RWPE1 (cell line): Measurements from ENCODE around the gene MYRIP.

Experiments used
- CTCF ChIA-PET: fragments of 350-600 bp; sonication (Branson Sonifier 250); formaldehyde crosslinking; extraction: SDS; loops from one replicate; lab custom pipeline; 2021; lab: Yijun Ruan, JAX
- POLR2A ChIA-PET: fragments of 400-600 bp; formaldehyde crosslinking; extraction: SDS; loops from one replicate; lab custom pipeline; 2020; ENCODE audit warnings: antibody characterized with exemption; ENCODE audit not compliant: low non-redundant PET; lab: Yijun Ruan, JAX
- DNase-seq: peaks from one replicate; pipeline ENCODE4 v3.0.0; 2012; ENCODE audit warnings: low spot score
- H3K27ac ChIP-seq: fragments of 450-650 bp; 2 replicates; pipeline ENCODE4 v1.5.1; 2017
- TF ChIP-seq, protein P1 (sequence below): fragments of 450-650 bp; conservative IDR thresholded peaks from 2 replicates; pipeline ENCODE4 v1.5.1; 2017; ENCODE audit warnings: low read depth, mild to moderate bottlenecking

The MYRIP gene

DNA sequence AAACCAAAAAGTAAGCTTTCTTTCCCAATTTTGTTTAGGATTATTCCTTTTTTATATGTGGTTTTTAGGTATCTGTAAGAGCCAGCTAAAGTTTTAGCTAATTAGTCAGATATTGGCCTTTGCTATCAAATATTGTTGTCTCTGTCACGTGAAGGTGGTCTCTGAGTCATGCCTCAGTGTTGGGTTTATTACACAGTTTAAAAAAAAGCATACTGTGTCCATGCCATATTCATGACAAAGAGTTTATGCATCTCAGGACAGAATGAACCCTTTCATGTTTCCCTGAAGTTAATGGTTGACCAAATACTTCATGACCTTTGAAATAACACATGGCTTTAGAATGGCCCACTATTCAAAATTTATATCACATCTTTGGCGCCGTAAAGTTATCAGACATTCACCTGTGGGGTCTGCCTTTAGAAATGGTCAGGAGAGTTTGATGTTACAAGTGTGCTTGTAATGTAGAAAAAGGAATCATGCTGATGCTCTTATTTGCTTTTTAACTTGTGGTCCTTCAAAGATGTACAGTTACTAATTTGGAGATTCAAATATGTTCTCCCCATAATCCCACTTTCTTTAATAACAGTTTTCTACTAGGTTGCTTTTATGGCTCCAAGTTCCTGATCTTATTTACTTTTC, 101.5 kb downstream of the MYRIP start:
- ChIA-PET CTCF (interaction anchor here (0.6 kb wide), 1 partner anchor 76 kb away, joined by 3 read pairs; no protein-coding TSS in a partner anchor), POLR2A (no interaction called here)
- no peak for DNase-seq
- TF ChIP-seq, protein P1, sequence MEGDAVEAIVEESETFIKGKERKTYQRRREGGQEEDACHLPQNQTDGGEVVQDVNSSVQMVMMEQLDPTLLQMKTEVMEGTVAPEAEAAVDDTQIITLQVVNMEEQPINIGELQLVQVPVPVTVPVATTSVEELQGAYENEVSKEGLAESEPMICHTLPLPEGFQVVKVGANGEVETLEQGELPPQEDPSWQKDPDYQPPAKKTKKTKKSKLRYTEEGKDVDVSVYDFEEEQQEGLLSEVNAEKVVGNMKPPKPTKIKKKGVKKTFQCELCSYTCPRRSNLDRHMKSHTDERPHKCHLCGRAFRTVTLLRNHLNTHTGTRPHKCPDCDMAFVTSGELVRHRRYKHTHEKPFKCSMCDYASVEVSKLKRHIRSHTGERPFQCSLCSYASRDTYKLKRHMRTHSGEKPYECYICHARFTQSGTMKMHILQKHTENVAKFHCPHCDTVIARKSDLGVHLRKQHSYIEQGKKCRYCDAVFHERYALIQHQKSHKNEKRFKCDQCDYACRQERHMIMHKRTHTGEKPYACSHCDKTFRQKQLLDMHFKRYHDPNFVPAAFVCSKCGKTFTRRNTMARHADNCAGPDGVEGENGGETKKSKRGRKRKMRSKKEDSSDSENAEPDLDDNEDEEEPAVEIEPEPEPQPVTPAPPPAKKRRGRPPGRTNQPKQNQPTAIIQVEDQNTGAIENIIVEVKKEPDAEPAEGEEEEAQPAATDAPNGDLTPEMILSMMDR, result no peak
- H3K27ac ChIP-seq, result no peak overlapping the region

DNA sequence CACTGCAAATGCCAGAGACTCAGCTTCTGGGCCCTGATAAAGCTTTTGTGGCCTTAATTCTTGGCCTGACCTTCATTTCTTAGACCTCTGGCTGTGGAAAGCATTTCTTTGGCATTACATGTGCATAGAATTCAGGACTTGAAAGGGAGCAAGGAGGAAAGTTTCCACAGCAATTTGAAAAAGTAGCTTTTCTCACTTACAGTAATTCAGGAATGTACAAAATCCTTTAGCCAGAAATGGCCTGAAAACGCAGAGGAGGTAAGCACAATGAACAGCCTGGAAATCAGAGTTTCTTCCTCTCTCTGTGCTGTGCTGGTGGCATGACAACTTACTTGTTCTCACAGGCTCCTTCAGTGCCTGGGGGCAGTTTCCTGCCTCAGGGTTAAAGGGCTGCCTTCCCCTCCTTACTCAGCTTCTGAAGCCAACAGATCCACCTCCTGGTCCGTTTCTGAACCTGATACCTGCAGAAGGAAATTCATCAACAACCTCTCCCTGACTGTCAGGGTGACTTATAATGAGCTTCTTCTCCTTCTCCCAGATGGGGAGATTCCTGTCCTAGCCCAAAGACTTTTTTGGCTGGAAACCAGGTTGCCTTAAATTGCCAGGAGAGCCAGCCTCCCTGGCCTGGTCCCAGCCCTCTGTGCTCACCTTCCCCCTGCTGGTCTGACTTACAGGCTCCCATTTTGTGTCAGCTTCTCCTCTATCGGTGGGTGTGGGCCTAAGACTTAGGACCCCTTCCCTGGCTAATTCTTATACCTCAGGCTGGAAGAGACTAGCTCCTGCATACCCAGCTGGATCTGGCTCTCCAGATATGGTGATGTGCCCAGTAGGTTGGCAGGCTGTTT, 102.3 kb downstream of the MYRIP start:
- no peak overlapping the region for H3K27ac ChIP-seq
- TF ChIP-seq, protein P1, result no peak
- no peak for DNase-seq
- POLR2A ChIA-PET, result no interaction called here
- CTCF ChIA-PET, result interaction anchor here (0.6 kb wide), 1 partner anchor 75 kb away, joined by 3 read pairs; no protein-coding TSS in a partner anchor

DNA sequence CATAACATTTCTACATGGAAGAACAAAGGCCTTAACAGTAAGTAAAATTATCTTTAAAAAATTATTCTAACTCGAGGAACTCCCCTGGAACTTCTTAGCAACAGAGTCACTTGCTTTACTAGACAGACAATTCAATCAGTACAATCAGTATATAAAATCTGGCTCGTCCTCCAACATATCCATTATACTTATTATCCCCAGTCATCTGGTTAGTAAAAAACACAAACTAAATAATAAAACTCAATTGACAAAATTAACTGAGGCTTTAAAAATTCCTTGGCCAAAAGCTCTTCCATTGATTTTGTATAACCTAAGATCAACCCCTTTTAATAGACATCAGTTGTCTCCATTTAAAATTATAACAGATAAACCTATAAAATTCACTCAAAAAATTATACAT, 105.6 kb downstream of the MYRIP start:
- TF ChIP-seq, protein P1, result no peak
- H3K27ac ChIP-seq, result no peak overlapping the region
- CTCF ChIA-PET, result no interaction called here
- POLR2A ChIA-PET, result no interaction called here
- DNase-seq, result no peak

DNA sequence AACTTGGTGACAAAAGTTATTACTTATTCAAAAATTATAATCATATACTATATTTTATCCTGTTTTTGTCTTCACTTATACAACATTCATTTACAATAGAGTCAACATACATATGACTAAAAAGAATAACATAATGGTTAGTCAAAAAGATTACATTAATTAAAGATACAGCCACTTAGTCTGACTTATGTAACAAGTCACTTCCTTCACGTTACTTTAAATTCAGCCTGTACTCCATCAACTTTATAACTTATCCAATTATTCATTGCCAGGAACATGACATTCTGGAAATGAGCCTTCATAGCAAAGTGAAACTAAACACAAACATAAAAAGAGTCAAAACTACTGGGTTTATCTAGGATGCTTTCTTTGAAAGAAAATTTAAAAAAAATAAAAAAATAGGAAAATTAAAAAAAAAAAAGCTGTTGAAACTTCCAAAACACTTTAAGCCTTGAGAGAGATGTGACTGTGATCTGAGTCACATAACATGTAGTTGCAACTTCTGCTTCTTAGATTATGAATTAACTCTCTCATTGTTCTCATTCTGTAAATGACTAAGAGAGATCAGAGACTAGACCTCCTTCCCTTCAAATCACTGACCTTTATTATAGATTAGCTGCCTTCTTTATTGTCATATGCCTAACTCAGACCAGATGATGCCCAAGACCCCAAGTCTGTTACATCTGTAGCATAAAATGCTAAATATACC, 107.8 kb downstream of the MYRIP start:
- H3K27ac ChIP-seq, result no peak overlapping the region
- ChIA-PET POLR2A (no interaction called here), CTCF (interaction anchor here (0.6 kb wide), 1 partner anchor 22 kb away, joined by 3 read pairs; no protein-coding TSS in a partner anchor)
- TF ChIP-seq, protein P1, result no peak
- DNase-seq, result no peak

DNA sequence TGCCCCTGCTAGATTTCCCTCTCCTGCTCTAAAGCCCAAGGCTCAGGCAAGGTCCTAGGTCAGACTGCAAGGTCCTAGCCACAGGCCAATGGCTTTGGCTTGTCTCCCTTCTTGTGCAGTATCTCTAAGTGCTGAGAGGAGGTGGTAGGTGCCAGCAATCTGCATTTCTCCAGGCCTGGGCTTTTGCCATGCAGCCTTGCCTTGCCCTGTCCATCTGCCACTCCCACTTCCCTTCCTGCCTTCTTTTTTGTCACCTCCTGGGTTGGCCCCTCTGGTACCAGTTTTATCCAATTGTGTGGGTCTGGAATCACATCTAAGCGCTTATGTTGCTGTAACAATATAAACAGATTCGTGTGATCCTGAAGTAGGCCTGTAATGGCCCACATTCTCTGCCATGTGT, 109.9 kb downstream of the MYRIP start:
- H3K27ac ChIP-seq, result no peak overlapping the region
- ChIA-PET CTCF (no interaction called here), POLR2A (no interaction called here)
- TF ChIP-seq, protein P1, result no peak
- no peak for DNase-seq

GRCh38 chr3:39920271-39920670, 110.9 kb downstream of the MYRIP start:
- POLR2A ChIA-PET, result no interaction called here
- no peak overlapping the region for H3K27ac ChIP-seq
- TF ChIP-seq, protein P1, result no peak
- DNase-seq, result no peak
- CTCF ChIA-PET, result no interaction called here
